Measurements from ENCODE around the gene ABCC1. TPM values are rescaled to one million over a fixed set of nuclear protein-coding genes. Genes with fewer than 3 reads are reported as not detected.
"Not testable (repeated sequence)": the region's sequence is repeated elsewhere in the genome, so short reads cannot be mapped to it uniquely, and the experiment has no call there.

Gene ABCC1
- total RNA-seq, 1 donor: 46.2 TPM

- DNase-seq (ENCODE audit: low read depth): no peak
- no peak overlapping the region for H3K4me3 ChIP-seq (ENCODE audit: low read depth, low read length)
- TF ChIP-seq CTCF (IDR thresholded peaks at IDR 0.05; ENCODE audit: insufficient read depth, low read length): no peak
These were observed 32.0 kb downstream of the ABCC1 start for GRCh38 chr16:15981382-15981781.

- DNase-seq (ENCODE audit: low read depth); H3K4me3 ChIP-seq (ENCODE audit: low read depth, low read length): not testable (repeated sequence)
These were observed 32.9 kb downstream of the ABCC1 start for GRCh38 chr16:15982194-15982915.

GRCh38 chr16:15983898-15984297 is 34.5 kb downstream of the ABCC1 start:
- no peak overlapping the region for H3K4me3 ChIP-seq (ENCODE audit: low read depth, low read length)
- peak; percentile 49 for DNase-seq (ENCODE audit: low read depth)
- TF ChIP-seq CTCF (IDR thresholded peaks at IDR 0.05; ENCODE audit: insufficient read depth, low read length): no peak

GRCh38 chr16:15985144-15985543 is 35.7 kb downstream of the ABCC1 start:
- DNase-seq (ENCODE audit: low read depth): no peak
- TF ChIP-seq CTCF (IDR thresholded peaks at IDR 0.05; ENCODE audit: insufficient read depth, low read length): no peak

GRCh38 chr16:15986261-15986660 is 36.8 kb downstream of the ABCC1 start:
- no peak overlapping the region for H3K4me3 ChIP-seq (ENCODE audit: low read depth, low read length)
- no peak for TF ChIP-seq CTCF (IDR thresholded peaks at IDR 0.05; ENCODE audit: insufficient read depth, low read length)
- DNase-seq (ENCODE audit: low read depth): no peak

More at GRCh38 chr16:15985144-15985543, 35.7 kb downstream of the ABCC1 start:
- no peak overlapping the region for H3K4me3 ChIP-seq (ENCODE audit: low read depth, low read length)

GRCh38 chr16:15988268-15989013 is 39.0 kb downstream of the ABCC1 start:
- H3K4me3 ChIP-seq (ENCODE audit: low read depth, low read length): no peak overlapping the region
- no peak for TF ChIP-seq CTCF (IDR thresholded peaks at IDR 0.05; ENCODE audit: insufficient read depth, low read length)
- peak; percentile 59 for DNase-seq (ENCODE audit: low read depth)

- no peak for DNase-seq (ENCODE audit: low read depth)
- TF ChIP-seq CTCF (IDR thresholded peaks at IDR 0.05; ENCODE audit: insufficient read depth, low read length): no peak
- H3K4me3 ChIP-seq (ENCODE audit: low read depth, low read length): no peak overlapping the region
These were observed 41.5 kb downstream of the ABCC1 start for GRCh38 chr16:15990902-15991301.
